ENCODE results near the gene MUC21. TPM values are rescaled to one million over a fixed set of nuclear protein-coding genes. Genes with fewer than 3 reads are reported as not detected.

The MUC21 gene
- total and polyA plus RNA-seq, 2 of the 8 experiments (the other 6 are each of a cell fraction or from before 2014, with no cell fraction given) = not detected

DNA sequence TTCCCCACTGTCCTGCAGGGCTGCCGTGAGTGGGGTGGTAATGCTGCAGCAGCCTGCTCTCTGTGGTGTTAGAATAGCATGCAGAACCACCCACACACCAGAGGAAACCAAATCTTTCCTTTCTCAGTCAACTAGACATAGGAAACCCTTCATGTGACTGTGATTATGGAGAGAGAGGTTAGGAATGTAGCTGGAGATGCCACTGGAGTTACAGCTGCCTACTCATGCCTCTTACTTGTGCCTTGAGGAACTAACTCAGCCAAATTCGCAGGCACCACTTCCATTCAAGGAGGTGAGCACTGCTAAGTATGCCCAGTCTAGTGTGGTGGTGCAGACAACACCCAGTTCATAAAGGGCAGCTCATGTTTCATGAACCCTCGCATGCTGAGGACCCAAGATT, 54.2 kb downstream of the MUC21 start:
- Histone ChIP-seq H2AK5ac (ENCODE audit: low read depth, low read length) (no peak overlapping the region), H4K8ac (ENCODE audit: extremely low read depth, insufficient read depth, low read length) (no peak overlapping the region), H3K4me3 (ENCODE audit: extremely low read depth in 1 of 4, insufficient read depth in 2 of 4, low read depth in 3 of 4, low read length in 4 of 4) (no peak overlapping the region), H4K5ac (ENCODE audit: insufficient read length, low read depth, low read length) (no peak overlapping the region), H3K4me2 (ENCODE audit: insufficient read depth in 1 of 2, low read depth in 2 of 2, low read length in 2 of 2) (no peak overlapping the region), H3K18ac (ENCODE audit: extremely low read depth, low read length) (no peak overlapping the region), H3K27me3 (replicated peaks in 1 of 4; ENCODE audit: control insufficient read depth in 3 of 4, extremely low read depth in 1 of 4, insufficient read depth in 3 of 4, low read length in 3 of 4) (no peaks in the 10 kb centered on the region), H3K4me1 (replicated peaks in 1 of 4; ENCODE audit: control insufficient read depth in 3 of 4, insufficient read depth in 4 of 4, low read length in 3 of 4) (no peaks in the 10 kb centered on the region), H3K9ac (replicated peaks in 1 of 4; ENCODE audit: extremely low read depth in 1 of 4, low read depth in 3 of 4, low read length in 3 of 4) (no peak overlapping the region), H3K79me1 (ENCODE audit: low read depth, low read length) (no peaks in the 10 kb centered on the region), H2BK20ac (ENCODE audit: low read length) (no peak overlapping the region; the same call in 1 of the 2 replicates), H3K9me3 (ENCODE audit: insufficient read depth in 2 of 2, low read depth in 1 of 2, low read length in 1 of 2) (no peaks in the 10 kb centered on the region), H2BK120ac (replicated peaks; ENCODE audit: low read depth, low read length) (no peak overlapping the region), H3K23ac (ENCODE audit: insufficient read length) (no peak overlapping the region), H2BK5ac (ENCODE audit: low read depth, low read length) (no peak overlapping the region), H3K56ac (replicated peaks; ENCODE audit: insufficient read length, low read depth, low read length) (no peak overlapping the region), H3K4ac (replicated peaks; ENCODE audit: insufficient read length, low read depth, low read length) (no peak overlapping the region), H4K20me1 (replicated peaks in 1 of 2; ENCODE audit: control insufficient read depth in 1 of 2, insufficient read depth in 2 of 2, low read length in 2 of 2) (no peaks in the 10 kb centered on the region), H4K91ac (replicated peaks; ENCODE audit: insufficient read length, low read length) (no peak overlapping the region), H3K14ac (ENCODE audit: insufficient read length) (no peak overlapping the region), H3K27ac (ENCODE audit: low read depth, low read length) (no peak overlapping the region), H2BK12ac (ENCODE audit: low read depth, low read length) (no peak overlapping the region), H3K79me2 (ENCODE audit: control insufficient read depth in 1 of 2, insufficient read depth in 2 of 2, low read length in 2 of 2) (no peaks in the 10 kb centered on the region), H2AFZ (ENCODE audit: low read length) (no peak overlapping the region), H3K36me3 (ENCODE audit: control insufficient read depth in 2 of 4, insufficient read depth in 4 of 4, low read length in 3 of 4) (no peaks in the 10 kb centered on the region), H3K23me2 (ENCODE audit: low read depth, low read length) (no peaks in the 10 kb centered on the region), H2BK15ac (ENCODE audit: low read length) (0 out of 2 replicates have a peak overlapping the region, but pooled peaks have one; percentile 49)
- FAIRE-seq (no peak), DNase-seq (ENCODE audit: low read depth in 1 of 2, low spot score in 2 of 2) (no peak)
- CTCF ChIA-PET (ENCODE audit: partially characterized antibody) = interaction anchor here (1.0 to 2.7 kb wide), 4 partner anchors 17 to 95 kb away, joined by 3 to 11 read pairs (median 4); no protein-coding TSS in a partner anchor
- 64% methylated on average over 3 of the region's 3 CpGs; no CpG with 5 or more reads in 1 of the 2 experiments for WGBS, 2 experiments (ENCODE audit: extremely low coverage in 1 of 2, insufficient coverage in 1 of 2, insufficient read length in 1 of 2, insufficient replicate concordance in 2 of 2, low coverage in 1 of 2, low lambda C conversion rate in 2 of 2, missing lambda C conversion rate in 1 of 2)
- POLR2A ChIA-PET (ENCODE audit: partially characterized antibody) = no interaction called here
- TF ChIP-seq EGR1 (IDR thresholded peaks at IDR 0.05; ENCODE audit: borderline replicate concordance, low read depth, low read length) = no peak
- TF ChIP-seq CHD2 (IDR thresholded peaks at IDR 0.05; ENCODE audit: low read length) = no peak
- TF ChIP-seq RBBP5 (IDR thresholded peaks at IDR 0.05; ENCODE audit: borderline replicate concordance, low read depth, low read length) = no peak
- TF ChIP-seq SUZ12 (IDR thresholded peaks at IDR 0.05; ENCODE audit: low read length) = no peak
- TF ChIP-seq SRF (IDR thresholded peaks at IDR 0.05; ENCODE audit: low read depth, low read length) = no peak
- TF ChIP-seq GTF2F1 (IDR thresholded peaks at IDR 0.05; ENCODE audit: borderline replicate concordance, low read depth, low read length) = no peak
- no peak for TF ChIP-seq SAP30 (IDR thresholded peaks at IDR 0.05; ENCODE audit: insufficient read depth, insufficient replicate concordance, low read length)
- no peak for TF ChIP-seq KDM5A (IDR thresholded peaks at IDR 0.05; ENCODE audit: low read length)
- no peak for TF ChIP-seq BCL11A (IDR thresholded peaks at IDR 0.05; ENCODE audit: low read depth in 2 of 2, low read length in 2 of 2)
